Neuronal stem cell (in vitro differentiated cells): ENCODE data around the gene PFDN6.

Experiments
- DNase-seq: peaks from one replicate; pipeline ENCODE4 v3.0.0-alpha.2; 2013; ENCODE audit warnings: low spot score
- H2AFZ ChIP-seq: one replicate; pipeline ENCODE4 v1.6.1; 2013; ENCODE audit warnings: mild to moderate bottlenecking, low read length, inconsistent platforms
- H2AK5ac ChIP-seq: 2 replicates; pipeline ENCODE4 v1.6.1; 2013; ENCODE audit warnings: low read depth, mild to moderate bottlenecking, inconsistent platforms, low read length, moderate library complexity, mixed read lengths
- H2BK120ac ChIP-seq: 2 replicates; pipeline ENCODE4 v1.6.1; 2013; ENCODE audit warnings: low read depth, mild to moderate bottlenecking, inconsistent platforms, low read length, moderate library complexity, mixed read lengths
- H2BK12ac ChIP-seq: one replicate; pipeline ENCODE4 v1.6.1; 2013; ENCODE audit warnings: low read length, inconsistent platforms
- H2BK15ac ChIP-seq: 2 replicates; pipeline ENCODE4 v1.6.1; 2013; ENCODE audit warnings: mild to moderate bottlenecking, low read length, inconsistent platforms, mixed read lengths
- H2BK5ac ChIP-seq: one replicate; pipeline ENCODE4 v1.6.1; 2013; ENCODE audit warnings: inconsistent platforms, mild to moderate bottlenecking, low read length, moderate library complexity
- H3K14ac ChIP-seq: one replicate; pipeline ENCODE4 v1.6.1; 2013; ENCODE audit warnings: low read length, inconsistent platforms
- H3K18ac ChIP-seq: 2 replicates; pipeline ENCODE4 v1.6.1; 2013; ENCODE audit warnings: low read length, inconsistent platforms
- H3K23ac ChIP-seq: 2 replicates; pipeline ENCODE4 v1.6.1; 2013; ENCODE audit warnings: low read depth, mild to moderate bottlenecking, mixed read lengths, low read length, inconsistent platforms; ENCODE audit not compliant: poor library complexity
- H3K27ac ChIP-seq: replicated peaks from 3 replicates; pipeline ENCODE4 v1.5.1; 2013; ENCODE audit warnings: low read length, inconsistent platforms
- H3K27me3 ChIP-seq, 3 experiments: 2 replicates each; pipeline ENCODE4 v1.6.1; 2013; ENCODE audit warnings: low read length in 3 of 3, mild to moderate bottlenecking in 2 of 3, inconsistent platforms in 1 of 3, low read depth in 1 of 3, mixed read lengths in 1 of 3, moderate library complexity in 1 of 3; ENCODE audit not compliant: control insufficient read depth in 3 of 3, insufficient read depth in 3 of 3
- H3K36me3 ChIP-seq, 2 donors: replicated peaks in 1 of 2; 2 replicates each; pipeline ENCODE4 v1.6.1; 2013; ENCODE audit warnings: low read length in 2 of 2; ENCODE audit not compliant: control insufficient read depth in 2 of 2, insufficient read depth in 2 of 2
- H3K4ac ChIP-seq: 2 replicates; pipeline ENCODE4 v1.6.1; 2013; ENCODE audit warnings: inconsistent platforms, mild to moderate bottlenecking, low read length, moderate library complexity
- H3K4me1 ChIP-seq, 2 donors: 1 replicate in 1 of 2; 2 replicates in 1 of 2; pipeline ENCODE4 v1.6.1; 2013; ENCODE audit warnings: low read length in 2 of 2, low read depth in 1 of 2; ENCODE audit not compliant: control insufficient read depth in 2 of 2, insufficient read depth in 1 of 2
- H3K4me2 ChIP-seq: one replicate; pipeline ENCODE4 v1.6.1; 2013; ENCODE audit warnings: mild to moderate bottlenecking, low read length, inconsistent platforms; ENCODE audit not compliant: insufficient read depth, poor library complexity, severe bottlenecking
- H3K4me3 ChIP-seq, 2 donors: 2 replicates each; pipeline ENCODE4 v1.5.1; 2013; ENCODE audit warnings: low read length in 2 of 2, mild to moderate bottlenecking in 2 of 2, inconsistent platforms in 1 of 2, moderate library complexity in 1 of 2
- H3K79me1 ChIP-seq: one replicate; pipeline ENCODE4 v1.6.1; 2013; ENCODE audit warnings: low read depth, mild to moderate bottlenecking, inconsistent platforms, low read length, moderate library complexity
- H3K9ac ChIP-seq: one replicate; pipeline ENCODE4 v1.6.1; 2013; ENCODE audit warnings: mild to moderate bottlenecking, low read depth, low read length, inconsistent platforms; ENCODE audit not compliant: poor library complexity
- H3K9me3 ChIP-seq, 2 donors: replicated peaks in 1 of 2; 2 replicates each; pipeline versions ENCODE3 to v1.6.1; 2013; ENCODE audit warnings: low read length in 2 of 2, mild to moderate bottlenecking in 2 of 2, inconsistent platforms in 1 of 2, low read depth in 1 of 2, mixed read lengths in 1 of 2, moderate library complexity in 1 of 2; ENCODE audit not compliant: control insufficient read depth in 2 of 2, insufficient read depth in 1 of 2
- H4K8ac ChIP-seq: one replicate; pipeline ENCODE4 v1.6.1; 2013; ENCODE audit warnings: low read depth, mild to moderate bottlenecking, inconsistent platforms, low read length, moderate library complexity
- H4K91ac ChIP-seq: one replicate; pipeline ENCODE4 v1.6.1; 2013; ENCODE audit warnings: low read length, low read depth, mild to moderate bottlenecking, inconsistent platforms; ENCODE audit not compliant: poor library complexity
- WGBS, 2 donors: extraction: QIAGEN DNeasy Blood & Tissue Kit; methylation state at CpG; one replicate each; pipeline ENCODE4 v1.1.7; 2013; ENCODE audit warnings: missing lambda C conversion rate in 2 of 2, mixed read lengths in 1 of 2; ENCODE audit not compliant: insufficient read length in 2 of 2, insufficient replicate concordance in 1 of 2; ENCODE audit errors: extremely low coverage in 2 of 2; 5-methylcytosine and 5-hydroxymethylcytosine counted together

PFDN6 gene

GRCh38 chr6:33323623-33323948 is 34.2 kb downstream of the PFDN6 start:
- Histone ChIP-seq H3K36me3 (peaks cover 25 to 33% of the 10 kb centered on the region in 2 donors), H3K79me1 (peaks cover 8% of the 10 kb centered on the region), H2BK5ac (no peak overlapping the region), H3K4me2 (peak overlapping the region; percentile 85), H2BK15ac (no peak overlapping the region), H3K9ac (no peak overlapping the region), H3K14ac (no peak overlapping the region), H4K91ac (no peak overlapping the region), H3K4me1 (peaks cover 19 to 21% of the 10 kb centered on the region in 2 donors), H2AK5ac (no peak overlapping the region), H4K8ac (no peak overlapping the region), H2BK12ac (no peak overlapping the region), H3K23ac (peak overlapping the region; percentile 12), H3K4me3 (peak overlapping the region; percentile 81 to 88), H3K4ac (no peak overlapping the region), H2AFZ (peak overlapping the region; percentile 94), H3K18ac (no peak overlapping the region), H2BK120ac (no peak overlapping the region), H3K9me3 (no peaks in the 10 kb centered on the region), H3K27me3 (no peaks in the 10 kb centered on the region), H3K27ac (no peak overlapping the region)
- WGBS, 2 donors: no CpG with 5 or more reads among the region's 12 CpGs
- no peak for DNase-seq

DNA sequence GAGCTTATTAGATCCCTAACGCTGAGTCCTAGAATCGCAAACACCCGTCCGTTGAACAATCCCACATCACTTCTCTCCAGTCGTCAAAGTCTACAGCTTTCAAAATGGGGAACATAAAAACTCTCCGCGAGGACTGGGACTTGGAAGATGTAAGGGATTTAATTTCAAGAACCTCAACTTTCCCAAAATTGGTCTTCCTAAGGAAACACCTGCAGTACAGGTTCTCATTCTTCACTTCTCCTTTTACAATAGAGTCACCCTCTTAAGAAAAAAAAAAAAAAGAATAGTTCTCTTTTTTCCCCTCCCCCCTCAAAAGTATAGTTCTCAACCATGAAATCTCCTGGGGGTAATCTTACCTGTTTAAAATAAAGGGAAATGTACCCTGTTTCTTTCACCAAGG is 34.7 kb downstream of the PFDN6 start:
- Histone ChIP-seq H3K4me3 (peak overlapping the region in 1 of 2 donors; percentile 81), H3K79me1 (peaks cover 8% of the 10 kb centered on the region), H3K27me3 (no peaks in the 10 kb centered on the region), H3K14ac (no peak overlapping the region), H2BK15ac (no peak overlapping the region), H3K4ac (no peak overlapping the region), H3K9me3 (no peaks in the 10 kb centered on the region), H3K18ac (no peak overlapping the region), H2BK120ac (no peak overlapping the region), H4K8ac (no peak overlapping the region), H2AK5ac (no peak overlapping the region), H2BK5ac (no peak overlapping the region), H3K36me3 (peaks cover 20 to 27% of the 10 kb centered on the region in 2 donors), H3K9ac (no peak overlapping the region), H2BK12ac (no peak overlapping the region), H3K4me1 (peaks cover 17 to 19% of the 10 kb centered on the region in 2 donors), H3K4me2 (no peak overlapping the region), H4K91ac (no peak overlapping the region), H2AFZ (peak overlapping the region; percentile 94), H3K23ac (no peak overlapping the region), H3K27ac (no peak overlapping the region)
- WGBS, 2 donors: no CpG with 5 or more reads among the region's 7 CpGs
- no peak for DNase-seq

DNA sequence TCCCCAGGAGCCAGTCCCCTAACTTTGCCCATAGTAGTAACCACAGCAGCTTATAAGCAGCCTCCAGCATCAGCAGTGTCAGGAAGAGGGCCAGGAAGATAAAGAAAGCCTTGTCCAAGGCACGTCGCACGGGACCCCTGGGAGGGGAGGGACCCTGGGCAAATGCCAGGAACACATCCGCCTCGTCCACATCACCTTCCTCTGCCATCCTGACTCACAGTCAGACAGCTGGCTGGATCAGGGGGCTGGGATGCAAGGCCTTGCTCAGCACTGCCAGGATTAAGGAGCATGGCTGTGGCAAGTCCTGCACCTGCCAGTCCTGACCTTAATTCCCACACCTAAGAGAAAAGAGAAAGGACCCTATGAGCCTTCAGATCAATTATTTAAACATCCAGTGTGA is 39.7 kb downstream of the PFDN6 start:
- Histone ChIP-seq H3K4me1 (peaks cover under 1% of the 10 kb centered on the region in 2 donors), H3K9me3 (no peaks in the 10 kb centered on the region), H2BK12ac (no peak overlapping the region), H3K4me3 (peak overlapping the region in 1 of 2 donors; percentile 5), H3K79me1 (no peaks in the 10 kb centered on the region), H3K27ac (no peak overlapping the region), H2BK5ac (no peak overlapping the region), H3K14ac (no peak overlapping the region), H3K23ac (no peak overlapping the region), H2AFZ (no peak overlapping the region), H3K4ac (no peak overlapping the region), H3K18ac (no peak overlapping the region), H3K4me2 (no peak overlapping the region), H3K9ac (peak overlapping the region; percentile 53), H3K36me3 (no peaks in the 10 kb centered on the region), H3K27me3 (peaks cover 0 to 3% (median 0%) of the 10 kb centered on the region in 3 experiments), H2BK120ac (no peak overlapping the region), H2AK5ac (no peak overlapping the region), H2BK15ac (no peak overlapping the region), H4K8ac (no peak overlapping the region), H4K91ac (no peak overlapping the region)
- WGBS, 2 donors: no CpG with 5 or more reads among the region's 5 CpGs
- no peak for DNase-seq

GRCh38 chr6:33330736-33331135 is 41.3 kb downstream of the PFDN6 start:
- no peak overlapping the region for H4K91ac ChIP-seq
- no peak overlapping the region for H3K4ac ChIP-seq
- H3K18ac ChIP-seq: no peak overlapping the region
- no peaks in the 10 kb centered on the region for H3K36me3 ChIP-seq
- H3K4me3 ChIP-seq: no peak overlapping the region
- H2BK5ac ChIP-seq: no peak overlapping the region
- no peak overlapping the region for H2BK12ac ChIP-seq
- H2AK5ac ChIP-seq: no peak overlapping the region
- no peak overlapping the region for H2BK120ac ChIP-seq
- H4K8ac ChIP-seq: no peak overlapping the region
- peaks cover 0 to 3% (median 0%) of the 10 kb centered on the region in 3 experiments for H3K27me3 ChIP-seq
- H3K14ac ChIP-seq: no peak overlapping the region
- no peak overlapping the region for H3K9ac ChIP-seq
- no peak overlapping the region for H2BK15ac ChIP-seq
- H3K79me1 ChIP-seq: no peaks in the 10 kb centered on the region
- DNase-seq: no peak
- H3K4me1 ChIP-seq: no peaks in the 10 kb centered on the region
- no peak overlapping the region for H2AFZ ChIP-seq
- no peak overlapping the region for H3K4me2 ChIP-seq
- WGBS, 2 donors: no CpG with 5 or more reads among the region's 10 CpGs
- H3K9me3 ChIP-seq: no peaks in the 10 kb centered on the region
- H3K23ac ChIP-seq: no peak overlapping the region
- H3K27ac ChIP-seq: no peak overlapping the region
